Epithelial cell of proximal tubule (primary cell): ENCODE results near the gene RFXANK. TPM values are rescaled to one million over a fixed set of nuclear protein-coding genes. Genes with fewer than 3 reads are reported as not detected.
"Not testable (repeated sequence)": the region's sequence is repeated elsewhere in the genome, so short reads cannot be mapped to it uniquely, and the experiment has no call there.

Source experiments
- DNase-seq: peaks from one replicate; pipeline ENCODE4 v3.0.0-alpha.2; 2011; ENCODE audit warnings: low read depth
- H3K4me3 ChIP-seq: 2 replicates; pipeline ENCODE4 v1.5.1; 2011; ENCODE audit warnings: low read depth, mild to moderate bottlenecking, low read length
- CTCF ChIP-seq: conservative IDR thresholded peaks from 2 replicates; pipeline ENCODE4 v1.5.1; 2012; ENCODE audit warnings: low read depth, mild to moderate bottlenecking, low read length
- total RNA-seq: library from RNA; depleted of rRNA; stranded (reverse); fragments of >200 nt; gene quantifications from 2 replicates; pipeline ENCODE4 v1.2.3, GENCODE V29; 2015

Gene RFXANK
- total RNA-seq, 1 donor from 2014 or later, result 95.8 TPM

GRCh38 chr19:19170053-19170872 lies 21.8 kb upstream of the RFXANK start, which contains the start of gene MEF2B:
Gene MEF2B (minus strand): TSS chr19:19170263. CDS start chr19:19150735, 19,528 bp downstream.
- no peak for TF ChIP-seq CTCF
- no peak for DNase-seq
- peak within 1 kb of the TSS; percentile 19 for H3K4me3 ChIP-seq

GRCh38 chr19:19170873-19171672 lies 21.0 kb upstream of the RFXANK start:
- TF ChIP-seq CTCF, result no peak
- H3K4me3 ChIP-seq, result no peak overlapping the region
- no peak for DNase-seq

- TF ChIP-seq CTCF, result no peak
- no peak overlapping the region for H3K4me3 ChIP-seq
- DNase-seq, result no peak
Measured at GRCh38 chr19:19171821-19172532, 20.1 kb upstream of the RFXANK start.

- not testable (repeated sequence) for DNase-seq, H3K4me3 ChIP-seq
Measured at GRCh38 chr19:19173243-19173642, 18.8 kb upstream of the RFXANK start.

- DNase-seq, result no peak
- no peak overlapping the region for H3K4me3 ChIP-seq
- no peak for TF ChIP-seq CTCF
Measured at GRCh38 chr19:19176950-19177349, 15.1 kb upstream of the RFXANK start.

GRCh38 chr19:19179548-19180441 lies 12.3 kb upstream of the RFXANK start:
- no peak overlapping the region for H3K4me3 ChIP-seq
- no peak for TF ChIP-seq CTCF
- no peak for DNase-seq
